HepG2 (cell line): ENCODE results near the gene YAP1. TPM values are rescaled to one million over a fixed set of nuclear protein-coding genes. Genes with fewer than 3 reads are reported as not detected.

Source experiments
- ATAC-seq: fragments of 200-7000 bp; cut with Tn5 transposase; 3 replicates; pipeline ENCODE4 v1.9.1; 2020; ENCODE audit warnings: mild to moderate bottlenecking, moderate library complexity
- BruUV-seq: library from RNA; stranded (reverse); fragments of 400-500 nt; replicated peaks from 2 replicates; lab custom pipeline; 2021; lab: Mats Ljungman, UMichigan
- CTCF ChIA-PET: fragments of 300-600 bp; formaldehyde crosslinking; extraction: SDS; loops from one replicate; lab custom pipeline; 2021; ENCODE audit warnings: low total read pairs, inconsistent platforms, low intra/inter-chr PET ratio; lab: Yijun Ruan, JAX
- POLR2A ChIA-PET: fragments of 350-600 bp; sonication (Branson Sonifier 250); formaldehyde crosslinking; loops from one replicate; lab custom pipeline; 2020; ENCODE audit warnings: antibody characterized with exemption, inconsistent platforms; lab: Yijun Ruan, JAX
- DNase-seq: peaks from one replicate; pipeline ENCODE4 v3.0.0-alpha.2; 2015; ENCODE audit warnings: low spot score
- FAIRE-seq: peaks from 3 replicates; lab custom pipeline; 2011; peaks lifted over from hg19 to GRCh38; lab: Jason Lieb, UNC
- H2AFZ ChIP-seq: one replicate; pipeline ENCODE4 v1.6.1; 2011; ENCODE audit warnings: low read length, inconsistent platforms
- H3K27ac ChIP-seq: fragments of 300-600 bp; 3 replicates; pipeline ENCODE4 v1.8.0; 2011; ENCODE audit warnings: mixed run types, mild to moderate bottlenecking, mixed read lengths, low read length, inconsistent platforms; ENCODE audit not compliant: insufficient read depth; ENCODE audit errors: extremely low read length
- H3K27me3 ChIP-seq, 2 experiments: fragments of 200-600 bp in 1 of 2; 2 replicates in 1 of 2; 3 replicates in 1 of 2; pipeline versions ENCODE4 v1.6.0 to v1.8.0; 2011; ENCODE audit warnings: low read length in 2 of 2, mild to moderate bottlenecking in 2 of 2, moderate library complexity in 2 of 2, inconsistent platforms in 1 of 2; ENCODE audit not compliant: insufficient read depth in 2 of 2, control insufficient read depth in 1 of 2
- H3K36me3 ChIP-seq, 2 experiments: fragments of 200-600 bp in 1 of 2; replicated peaks in 1 of 2; 2 replicates in 1 of 2; 3 replicates in 1 of 2; pipeline versions ENCODE4 v1.5.1 to v1.8.0; 2011; ENCODE audit warnings: low read length in 2 of 2, inconsistent platforms in 1 of 2; ENCODE audit not compliant: insufficient read depth in 2 of 2, control insufficient read depth in 1 of 2
- H3K4me1 ChIP-seq: 2 replicates; pipeline ENCODE4 v1.5.1; 2012; ENCODE audit warnings: low read length, inconsistent platforms; ENCODE audit not compliant: insufficient read depth
- H3K4me2 ChIP-seq: 2 replicates; pipeline ENCODE4 v1.6.0; 2011; ENCODE audit warnings: low read depth, low read length, inconsistent platforms
- H3K4me3 ChIP-seq, 3 experiments: fragments of 200-600 bp in 1 of 3; sonication (generic), shearing (Covaris generic) in 1 of 3; replicated peaks in 1 of 3; 2 replicates each; pipeline ENCODE4 v1.5.1; 2011 to 2016; ENCODE audit warnings: low read length in 3 of 3, inconsistent platforms in 2 of 3, low read depth in 2 of 3, mild to moderate bottlenecking in 2 of 3, control low read depth in 1 of 3, mixed read lengths in 1 of 3; ENCODE audit not compliant: insufficient read depth in 1 of 3
- H3K79me2 ChIP-seq: one replicate; pipeline ENCODE4 v1.6.1; 2011; ENCODE audit warnings: low read length, inconsistent platforms; ENCODE audit not compliant: insufficient read depth
- H3K9ac ChIP-seq: 2 replicates; pipeline ENCODE4 v1.6.0; 2011; ENCODE audit warnings: mild to moderate bottlenecking, low read depth, low read length, inconsistent platforms; ENCODE audit not compliant: insufficient read depth
- H3K9me3 ChIP-seq: 2 replicates; pipeline ENCODE4 v1.5.1; 2012; ENCODE audit warnings: mild to moderate bottlenecking, low read length
- H4K20me1 ChIP-seq: 2 replicates; pipeline ENCODE4 v1.6.0; 2011; ENCODE audit warnings: inconsistent platforms, mild to moderate bottlenecking, low read length, moderate library complexity; ENCODE audit not compliant: insufficient read depth
- ATAD3A ChIP-seq: sonication (generic); formaldehyde crosslinking; IDR thresholded peaks from 2 replicates; pipeline ENCODE4 v1.4.0; 2020; ENCODE audit warnings: missing genetic modification reagents
- BCL6 ChIP-seq: IDR thresholded peaks from 2 replicates; pipeline ENCODE4 v1.6.1; 2016; ENCODE audit warnings: missing genetic modification reagents, missing compliant biosample characterization
- FOXJ3 ChIP-seq: sonication (generic); formaldehyde crosslinking; IDR thresholded peaks from 2 replicates; pipeline ENCODE4 v1.4.0; 2020; ENCODE audit warnings: missing genetic modification reagents, mild to moderate bottlenecking, borderline replicate concordance
- HES4 ChIP-seq: sonication (generic); formaldehyde crosslinking; IDR thresholded peaks from 2 replicates; pipeline ENCODE4 v1.9.0; 2021; ENCODE audit warnings: mild to moderate bottlenecking, missing genetic modification reagents, borderline replicate concordance
- NFIC ChIP-seq: IDR thresholded peaks from 2 replicates; pipeline ENCODE4 v1.6.1; 2012; ENCODE audit warnings: mild to moderate bottlenecking, low read length, inconsistent platforms
- NR2F6 ChIP-seq, 2 experiments: IDR thresholded peaks; 2 replicates each; pipeline ENCODE4 v1.6.1; 2016; ENCODE audit warnings: antibody characterized with exemption in 1 of 2, mild to moderate bottlenecking in 1 of 2
- ONECUT2 ChIP-seq: sonication (generic); formaldehyde crosslinking; IDR thresholded peaks from 2 replicates; pipeline ENCODE4 v1.4.0; 2020; ENCODE audit warnings: missing genetic modification reagents
- SOX5 ChIP-seq: IDR thresholded peaks from 2 replicates; pipeline ENCODE4 v1.6.1; 2016; ENCODE audit warnings: borderline replicate concordance
- TCF7 ChIP-seq: sonication (generic); IDR thresholded peaks from 2 replicates; pipeline ENCODE4 v1.6.1; 2016; ENCODE audit warnings: antibody characterized with exemption, low read depth
- TEAD3 ChIP-seq: optimal IDR thresholded peaks from 2 replicates; pipeline ENCODE3; 2016; ENCODE audit warnings: borderline replicate concordance
- ZMAT3 ChIP-seq: sonication (generic); formaldehyde crosslinking; conservative IDR thresholded peaks from 2 replicates; pipeline ENCODE4 v1.7.0; 2021; ENCODE audit warnings: missing genetic modification reagents
- ZNF329 ChIP-seq: sonication (generic); formaldehyde crosslinking; IDR thresholded peaks from 2 replicates; pipeline ENCODE4 v1.9.0; 2021; ENCODE audit warnings: low read depth, mild to moderate bottlenecking, missing genetic modification reagents
- ZNF331 ChIP-seq: sonication (generic); formaldehyde crosslinking; IDR thresholded peaks from 2 replicates; pipeline ENCODE4 v1.4.0; 2020; ENCODE audit warnings: missing genetic modification reagents
- ZNF644 ChIP-seq: IDR thresholded peaks from 2 replicates; pipeline ENCODE4 v1.6.1; 2016; ENCODE audit warnings: low read depth
- WGBS: methylation state at CpG from one replicate; pipeline ENCODE4 v1.1.6; 2017; ENCODE audit warnings: low lambda C conversion rate; 5-methylcytosine and 5-hydroxymethylcytosine counted together
- in situ Hi-C: cut with HindIII; loops from 2 replicates; pipeline ENCODE4 v1.10.0; 2017; ENCODE audit warnings: low pct_unique_long_range_greater_than_20kb; ENCODE audit not compliant: extremely low pct_ligation_motif_present
- intact Hi-C: fragments of 100-400 bp; cut with micrococcal nuclease; formaldehyde crosslinking; loops from one replicate; pipeline ENCODE4 v1.10.0; 2022; ENCODE audit not compliant: unreplicated experiment
- polyA plus RNA-seq, 8 experiments: library from polyadenylated mRNA; depleted of rRNA in 3 of 8; stranded (reverse) in 7 of 8; unstranded in 1 of 8; fragments of >200 nt; fragmentation: Illumina TruSeq in 4 of 8; extraction: Trizol in 4 of 8; gene quantifications; 2 replicates each; pipeline versions ENCODE4 v1.2.1 to v1.2.3, GENCODE V29; 2011 to 2016; ENCODE audit warnings: low read depth in 4 of 8, missing spikeins in 1 of 8, mixed read lengths in 1 of 8; ENCODE audit not compliant: insufficient read depth in 1 of 8
- total RNA-seq, 5 experiments: library from RNA; depleted of rRNA; stranded (reverse); fragments of >200 nt; fragmentation: Illumina TruSeq; extraction: Trizol; gene quantifications; 2 replicates each; pipeline ENCODE4 v1.2.3, GENCODE V29; 2016; ENCODE audit warnings: low read depth in 1 of 5
- TF ChIP-seq, protein P1 (sequence below): sonication (generic); formaldehyde crosslinking; IDR thresholded peaks from 2 replicates; pipeline ENCODE4 v1.5.0; 2020; ENCODE audit warnings: mild to moderate bottlenecking, missing genetic modification reagents
- TF ChIP-seq, protein P2 (sequence below): IDR thresholded peaks from 2 replicates; pipeline ENCODE4 v1.6.1; 2016; ENCODE audit warnings: missing compliant biosample characterization, missing genetic modification reagents, borderline replicate concordance
- TF ChIP-seq, protein P3 (sequence below): sonication (generic); formaldehyde crosslinking; IDR thresholded peaks from 2 replicates; pipeline ENCODE4 v1.5.0; 2020; ENCODE audit warnings: mild to moderate bottlenecking, missing genetic modification reagents, borderline replicate concordance

Gene YAP1
- total and polyA plus RNA-seq, 2 of the 13 experiments (the other 11 are each of a cell fraction or from before 2014, with no cell fraction given): 59.5 to 91.0 TPM

DNA sequence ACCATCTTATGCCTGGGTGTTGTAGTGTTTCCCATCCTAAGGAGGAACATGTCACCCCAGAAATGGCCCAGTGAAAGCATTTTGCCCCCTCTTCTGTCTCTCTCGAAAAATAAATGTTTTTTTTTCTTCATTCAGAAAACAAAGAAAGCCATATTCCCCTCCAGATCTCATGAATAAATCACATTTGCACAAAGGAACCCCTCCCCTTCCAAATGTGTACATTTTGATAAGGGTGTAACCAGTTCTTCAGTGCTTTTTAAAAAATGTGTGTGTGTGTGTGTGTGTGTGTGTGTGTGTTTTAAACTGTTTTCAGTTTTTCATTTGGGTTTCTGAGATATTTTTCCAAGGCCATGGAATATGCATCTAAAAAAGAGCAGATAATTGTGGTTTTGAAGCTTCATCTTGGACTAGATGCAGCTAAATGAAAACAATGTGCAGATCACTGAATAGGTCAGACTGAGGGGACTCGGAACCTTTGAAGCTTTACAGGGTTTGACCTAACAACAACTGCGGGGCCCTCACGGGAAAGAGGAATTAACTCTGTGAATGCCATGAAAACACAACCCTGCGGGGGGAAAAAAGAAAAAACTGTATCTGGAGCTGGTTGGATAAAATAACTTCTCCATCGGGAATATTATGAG, 76.4 kb downstream of the YAP1 start (continued):
- peak; percentile 71; the same call in 1 of the 2 replicates for TF ChIP-seq FOXJ3 (CRISPR knock-in tag)
- TF ChIP-seq, protein P1, sequence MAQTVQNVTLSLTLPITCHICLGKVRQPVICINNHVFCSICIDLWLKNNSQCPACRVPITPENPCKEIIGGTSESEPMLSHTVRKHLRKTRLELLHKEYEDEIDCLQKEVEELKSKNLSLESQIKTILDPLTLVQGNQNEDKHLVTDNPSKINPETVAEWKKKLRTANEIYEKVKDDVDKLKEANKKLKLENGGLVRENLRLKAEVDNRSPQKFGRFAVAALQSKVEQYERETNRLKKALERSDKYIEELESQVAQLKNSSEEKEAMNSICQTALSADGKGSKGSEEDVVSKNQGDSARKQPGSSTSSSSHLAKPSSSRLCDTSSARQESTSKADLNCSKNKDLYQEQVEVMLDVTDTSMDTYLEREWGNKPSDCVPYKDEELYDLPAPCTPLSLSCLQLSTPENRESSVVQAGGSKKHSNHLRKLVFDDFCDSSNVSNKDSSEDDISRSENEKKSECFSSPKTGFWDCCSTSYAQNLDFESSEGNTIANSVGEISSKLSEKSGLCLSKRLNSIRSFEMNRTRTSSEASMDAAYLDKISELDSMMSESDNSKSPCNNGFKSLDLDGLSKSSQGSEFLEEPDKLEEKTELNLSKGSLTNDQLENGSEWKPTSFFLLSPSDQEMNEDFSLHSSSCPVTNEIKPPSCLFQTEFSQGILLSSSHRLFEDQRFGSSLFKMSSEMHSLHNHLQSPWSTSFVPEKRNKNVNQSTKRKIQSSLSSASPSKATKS (CRISPR knock-in tag): no peak
- peak; percentile 72 for TF ChIP-seq TEAD3 (CRISPR knock-in tag)
- TF ChIP-seq NR2F6 (IDR thresholded peaks at IDR 0.05): peak; percentile 98
- TF ChIP-seq NR2F6 (CRISPR knock-in tag; IDR thresholded peaks at IDR 0.05): peak; percentile 97
- no peak for TF ChIP-seq HES4 (CRISPR knock-in tag)
- TF ChIP-seq ZNF331 (CRISPR knock-in tag): peak; percentile 43; the same call in 1 of the 2 replicates
- no peak for TF ChIP-seq ATAD3A (CRISPR knock-in tag)
- no peak for TF ChIP-seq ZNF329 (CRISPR knock-in tag)
- TF ChIP-seq ZNF644 (CRISPR knock-in tag): peak; percentile 30; the same call in 1 of the 2 replicates

DNA sequence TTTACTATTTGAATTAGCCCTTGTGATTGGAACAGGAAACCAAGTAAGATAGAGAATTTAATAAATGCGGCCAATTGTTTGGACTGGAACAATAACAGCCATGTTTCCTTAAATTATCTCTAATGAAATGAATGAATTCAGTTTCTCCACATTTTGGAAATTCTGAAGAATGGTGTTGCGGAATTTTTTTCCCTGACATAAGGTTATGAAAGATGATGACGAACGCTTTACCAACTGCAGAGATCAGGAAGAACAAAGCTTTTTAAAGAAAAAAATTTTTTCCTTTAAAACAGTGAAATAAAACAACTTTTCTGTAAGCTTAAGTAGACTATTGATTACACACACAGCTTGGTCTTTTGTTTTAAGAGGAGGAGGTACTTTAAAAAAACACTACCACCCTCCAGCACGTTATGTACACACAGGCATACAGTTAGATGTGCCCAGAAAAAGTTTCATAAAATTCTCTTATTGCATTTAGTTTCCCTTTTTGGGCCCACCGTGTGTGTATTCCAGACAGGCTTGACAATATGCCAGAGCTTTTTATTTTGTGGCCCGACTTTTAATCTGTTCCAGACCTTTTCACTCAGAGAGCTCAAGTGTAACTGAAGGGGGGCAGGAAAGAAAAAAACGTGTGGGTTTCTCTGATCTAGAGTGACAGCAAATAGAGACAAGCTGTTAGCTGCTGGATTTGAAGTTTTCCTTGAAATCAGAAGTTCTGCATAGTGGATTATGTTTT, 77.3 kb downstream of the YAP1 start:
- Histone ChIP-seq H3K36me3 (peaks cover 0 to 3% of the 10 kb centered on the region in 2 experiments; a peak in 1 of 5 replicates), H3K4me1 (peaks cover 87% of the 10 kb centered on the region), H4K20me1 (no peaks in the 10 kb centered on the region), H3K27ac (peak overlapping the region; percentile 72), H2AFZ (no peak overlapping the region), H3K9me3 (no peaks in the 10 kb centered on the region), H3K27me3 (no peaks in the 10 kb centered on the region), H3K9ac (peak overlapping the region; percentile 35), H3K4me3 (peak overlapping the region in 1 of 3 experiments; percentile 7; a peak in 1 of 6 replicates), H3K79me2 (peaks cover 31% of the 10 kb centered on the region), H3K4me2 (peak overlapping the region; percentile 62)
- no peak for FAIRE-seq
- POLR2A ChIA-PET: interaction anchor here (0.5 to 2.0 kb wide), 7 partner anchors 9 to 92 kb away, joined by 3 to 8 read pairs (median 5); no protein-coding TSS in a partner anchor
- ATAC-seq: no peak
- BruUV-seq: no TSS peak
- 43% methylated on average over 8 of the region's 8 CpGs for WGBS
- CTCF ChIA-PET: no interaction called here
- intact Hi-C loops: loop anchor here (1.0 kb wide), 1 partner anchor 42 kb away; no protein-coding TSS in a partner anchor
- in situ Hi-C loops: no loop called here
- peak; percentile 41 for DNase-seq
- peak; percentile 40; the same call in 1 of the 2 replicates for TF ChIP-seq TCF7
- TF ChIP-seq BCL6 (CRISPR knock-in tag): peak; percentile 33; the same call in 1 of the 2 replicates
- TF ChIP-seq ONECUT2 (CRISPR knock-in tag): peak; percentile 22; the same call in 1 of the 2 replicates
- 0 out of 2 replicates have a peak, but pooled peaks have one; percentile 37 for TF ChIP-seq NFIC
- TF ChIP-seq, protein P2, sequence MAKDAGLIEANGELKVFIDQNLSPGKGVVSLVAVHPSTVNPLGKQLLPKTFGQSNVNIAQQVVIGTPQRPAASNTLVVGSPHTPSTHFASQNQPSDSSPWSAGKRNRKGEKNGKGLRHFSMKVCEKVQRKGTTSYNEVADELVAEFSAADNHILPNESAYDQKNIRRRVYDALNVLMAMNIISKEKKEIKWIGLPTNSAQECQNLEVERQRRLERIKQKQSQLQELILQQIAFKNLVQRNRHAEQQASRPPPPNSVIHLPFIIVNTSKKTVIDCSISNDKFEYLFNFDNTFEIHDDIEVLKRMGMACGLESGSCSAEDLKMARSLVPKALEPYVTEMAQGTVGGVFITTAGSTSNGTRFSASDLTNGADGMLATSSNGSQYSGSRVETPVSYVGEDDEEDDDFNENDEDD (CRISPR knock-in tag): no peak
- TF ChIP-seq SOX5: peak; percentile 41; the same call in 1 of the 2 replicates
- TF ChIP-seq, protein P3, sequence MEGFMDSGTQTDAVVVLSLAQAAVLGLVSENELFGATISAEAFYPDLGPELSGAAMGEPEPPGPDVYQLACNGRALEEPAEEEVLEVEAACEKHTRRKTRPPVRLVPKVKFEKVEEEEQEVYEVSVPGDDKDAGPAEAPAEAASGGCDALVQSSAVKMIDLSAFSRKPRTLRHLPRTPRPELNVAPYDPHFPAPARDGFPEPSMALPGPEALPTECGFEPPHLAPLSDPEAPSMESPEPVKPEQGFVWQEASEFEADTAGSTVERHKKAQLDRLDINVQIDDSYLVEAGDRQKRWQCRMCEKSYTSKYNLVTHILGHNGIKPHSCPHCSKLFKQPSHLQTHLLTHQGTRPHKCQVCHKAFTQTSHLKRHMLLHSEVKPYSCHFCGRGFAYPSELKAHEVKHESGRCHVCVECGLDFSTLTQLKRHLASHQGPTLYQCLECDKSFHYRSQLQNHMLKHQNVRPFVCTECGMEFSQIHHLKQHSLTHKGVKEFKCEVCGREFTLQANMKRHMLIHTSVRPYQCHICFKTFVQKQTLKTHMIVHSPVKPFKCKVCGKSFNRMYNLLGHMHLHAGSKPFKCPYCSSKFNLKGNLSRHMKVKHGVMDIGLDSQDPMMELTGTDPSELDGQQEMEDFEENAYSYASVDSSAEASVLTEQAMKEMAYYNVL: no peak
- TF ChIP-seq ZMAT3 (CRISPR knock-in tag): 0 out of 2 replicates have a peak, but pooled peaks have one; percentile 31
